B cell (primary cell): Measurements from ENCODE around the gene NPPB. TPM values are rescaled to one million over a fixed set of nuclear protein-coding genes. Genes with fewer than 3 reads are reported as not detected.

Experiments used
- ATAC-seq: fragments of 200-7000 bp; cut with Tn5 transposase; one replicate; pipeline ENCODE4 v1.10.0; 2021; ENCODE audit warnings: low read depth, mild to moderate bottlenecking, moderate number of reproducible peaks, moderate library complexity
- CTCF ChIA-PET: fragments of 350-600 bp; sonication (Branson Sonifier 250); formaldehyde crosslinking; loops from one replicate; lab custom pipeline; 2021; ENCODE audit warnings: antibody characterized with exemption, inconsistent platforms; lab: Charles Lee
- POLR2A ChIA-PET: fragments of 350-600 bp; sonication (Branson Sonifier 250); formaldehyde crosslinking; loops from one replicate; lab custom pipeline; 2021; ENCODE audit warnings: antibody characterized with exemption; lab: Charles Lee
- DNase-seq: peaks from one replicate; pipeline ENCODE4 v3.0.0; 2013
- H2AFZ ChIP-seq: 2 replicates; pipeline ENCODE4 v1.6.1; 2012; ENCODE audit warnings: mild to moderate bottlenecking, low read depth, low read length; ENCODE audit not compliant: insufficient read depth, poor library complexity, severe bottlenecking
- H3K27ac ChIP-seq, 2 donors: 1 replicate in 1 of 2; 2 replicates in 1 of 2; pipeline ENCODE4 v1.5.1; 2012 to 2013; ENCODE audit warnings: low read length in 2 of 2, mild to moderate bottlenecking in 2 of 2, moderate library complexity in 1 of 2
- H3K27me3 ChIP-seq, 4 experiments: fragments of 200-600 bp in 1 of 4; sonication (generic) in 1 of 4; replicated peaks in 1 of 4; 1 replicate in 2 of 4; 2 replicates in 2 of 4; pipeline versions ENCODE4 v1.6.1 to v1.7.0; 2013 to 2016; ENCODE audit warnings: low read length in 3 of 4, mild to moderate bottlenecking in 2 of 4, mixed read lengths in 1 of 4, moderate library complexity in 1 of 4; ENCODE audit not compliant: insufficient read depth in 4 of 4, control insufficient read depth in 3 of 4; ENCODE audit errors: control extremely low read depth in 1 of 4
- H3K36me3 ChIP-seq, 2 experiments: replicated peaks in 1 of 2; 1 replicate in 1 of 2; 2 replicates in 1 of 2; pipeline versions ENCODE4 v1.6.1 to v1.7.1; 2013; ENCODE audit warnings: low read length in 1 of 2; ENCODE audit not compliant: insufficient read depth in 2 of 2, control insufficient read depth in 1 of 2; ENCODE audit errors: control extremely low read depth in 1 of 2, extremely low read depth in 1 of 2
- H3K4me1 ChIP-seq, 2 donors: fragments of 200-600 bp in 1 of 2; sonication (generic) in 1 of 2; 1 replicate in 1 of 2; 2 replicates in 1 of 2; pipeline versions ENCODE4 v1.5.1 to v1.6.1; 2013 to 2017; ENCODE audit warnings: low read length in 2 of 2; ENCODE audit not compliant: control insufficient read depth in 2 of 2, insufficient read depth in 2 of 2
- H3K4me2 ChIP-seq: replicated peaks from 2 replicates; pipeline ENCODE3; 2012; ENCODE audit warnings: mild to moderate bottlenecking, low read depth, low read length; ENCODE audit not compliant: poor library complexity, severe bottlenecking
- H3K4me3 ChIP-seq, 5 experiments: fragments of 200-600 bp in 1 of 5; sonication (generic) in 1 of 5; 1 replicate in 3 of 5; 2 replicates in 2 of 5; pipeline versions ENCODE4 v1.5.1 to v1.7.0; 2011 to 2016; ENCODE audit warnings: low read length in 4 of 5, mild to moderate bottlenecking in 4 of 5, low read depth in 2 of 5, control low read depth in 1 of 5, moderate library complexity in 1 of 5; ENCODE audit not compliant: insufficient read depth in 1 of 5; ENCODE audit errors: control extremely low read depth in 1 of 5, extremely low read depth in 1 of 5
- H3K79me2 ChIP-seq: fragments of 200-600 bp; sonication (generic); one replicate; pipeline ENCODE4 v1.6.0; 2016; ENCODE audit warnings: low read length; ENCODE audit not compliant: control insufficient read depth, insufficient read depth
- H3K9ac ChIP-seq: fragments of 200-600 bp; sonication (generic); 2 replicates; pipeline ENCODE4 v1.6.1; 2017; ENCODE audit warnings: mild to moderate bottlenecking, low read length, moderate library complexity
- H3K9me3 ChIP-seq, 3 donors: one replicate each; pipeline versions ENCODE4 v1.6.1 to v1.7.1; 2013; ENCODE audit warnings: low read length in 2 of 3; ENCODE audit not compliant: control insufficient read depth in 2 of 3, insufficient read depth in 1 of 3; ENCODE audit errors: control extremely low read depth in 1 of 3
- H4K20me1 ChIP-seq: 2 replicates; pipeline ENCODE4 v1.6.0; 2012; ENCODE audit warnings: mild to moderate bottlenecking, low read length; ENCODE audit not compliant: insufficient read depth, control insufficient read depth, poor library complexity, severe bottlenecking
- H3K27ac Mint-ChIP-seq: one replicate; pipeline ENCODE4 v1.8.0; 2021; ENCODE audit warnings: mixed read lengths
- H3K27me3 Mint-ChIP-seq: one replicate; pipeline ENCODE4 v1.8.0; 2021; ENCODE audit warnings: mixed read lengths
- H3K4me1 Mint-ChIP-seq: one replicate; pipeline ENCODE4 v1.8.0; 2021; ENCODE audit warnings: mixed read lengths
- H3K4me3 Mint-ChIP-seq: one replicate; pipeline ENCODE4 v1.8.0; 2021; ENCODE audit warnings: mixed read lengths
- H3K9me3 Mint-ChIP-seq: one replicate; pipeline ENCODE4 v1.8.0; 2022; ENCODE audit warnings: mixed read lengths; ENCODE audit not compliant: insufficient read depth
- CTCF ChIP-seq: fragments of 200-600 bp; IDR thresholded peaks from one replicate; pipeline ENCODE4 v1.8.0; 2022; ENCODE audit warnings: antibody characterized with exemption, mild to moderate bottlenecking
- EZH2 ChIP-seq: IDR thresholded peaks from 2 replicates; pipeline ENCODE4 v1.6.1; 2012; ENCODE audit warnings: borderline replicate concordance, low read depth, mild to moderate bottlenecking, moderate library complexity, low read length; ENCODE audit not compliant: insufficient read depth, poor library complexity, severe bottlenecking
- WGBS: methylation state at CpG from one replicate; pipeline ENCODE4 v1.1.5; 2013; ENCODE audit warnings: missing lambda C conversion rate; ENCODE audit not compliant: insufficient coverage; 5-methylcytosine and 5-hydroxymethylcytosine counted together
- intact Hi-C: fragments of 100-400 bp; cut with micrococcal nuclease; formaldehyde crosslinking; loops from one replicate; pipeline ENCODE4 v1.10.0; 2022
- polyA plus RNA-seq: library from polyadenylated mRNA; depleted of rRNA; stranded (reverse); fragments of >200 nt; gene quantifications from 2 replicates; pipeline ENCODE4 v1.2.3, GENCODE V29; 2012
- total RNA-seq, 2 donors: library from RNA; stranded (reverse); fragments of 120-200 nt in 1 of 2; gene quantifications; 1 replicate in 1 of 2; 2 replicates in 1 of 2; pipeline versions ENCODE4 v1.2.3 to v1.2.4, GENCODE V29; 2013 to 2022

NPPB gene
- total and polyA plus RNA-seq, 2 donors (not counting 1 experiment from before 2014, with no cell fraction given), result not detected

GRCh38 chr1:11869650-11870207 lies 11.0 kb upstream of the NPPB start:
- no peaks in the 10 kb centered on the region for H3K36me3 ChIP-seq
- H3K27ac ChIP-seq, result no peak overlapping the region
- no peak overlapping the region for H3K4me3 ChIP-seq
- Mint-ChIP-seq H3K9me3 (no peaks in the 10 kb centered on the region), H3K27me3 (peaks cover 8% of the 10 kb centered on the region), H3K4me1 (no peaks in the 10 kb centered on the region), H3K27ac (no peak overlapping the region), H3K4me3 (no peak overlapping the region)
- DNase-seq, result no peak
- H3K9me3 ChIP-seq, result no peaks in the 10 kb centered on the region
- ATAC-seq, result no peak
- peaks cover 0 to 9% (median 0%) of the 10 kb centered on the region in 4 experiments for H3K27me3 ChIP-seq
- intact Hi-C loops, result no loop called here
- no peak overlapping the region for H3K4me2 ChIP-seq
- no peak overlapping the region for H3K9ac ChIP-seq
- 81% methylated on average over 3 of the region's 5 CpGs for WGBS
- H4K20me1 ChIP-seq, result no peaks in the 10 kb centered on the region
- TF ChIP-seq EZH2, result no peak
- TF ChIP-seq CTCF, result no peak
- ChIA-PET POLR2A (no interaction called here), CTCF (interaction anchor here (1.0 to 1.1 kb wide), 2 partner anchors 24 to 32 kb away, joined by 3 read pairs; no protein-coding TSS in a partner anchor)
- H3K4me1 ChIP-seq, result no peaks in the 10 kb centered on the region
- no peaks in the 10 kb centered on the region for H3K79me2 ChIP-seq
- no peak overlapping the region for H2AFZ ChIP-seq

DNA sequence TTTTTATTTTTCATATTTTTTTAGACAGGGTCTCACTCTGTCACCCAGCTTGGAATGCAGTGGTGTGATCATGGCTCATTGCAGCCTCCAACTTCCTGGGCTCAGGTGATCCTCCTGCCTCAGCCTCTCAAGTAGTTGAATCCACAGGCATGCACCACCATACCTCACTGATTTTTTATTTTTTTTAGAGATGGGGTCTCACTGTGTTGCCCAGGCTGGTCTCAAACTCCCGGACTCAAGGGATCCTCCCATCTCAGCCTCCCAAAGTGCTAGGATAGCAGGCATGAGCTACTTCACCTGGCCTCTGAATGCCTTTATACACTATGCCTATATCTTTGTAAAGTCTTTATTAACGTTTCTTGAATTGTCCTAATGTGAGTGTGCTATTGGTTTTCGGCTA lies 10.4 kb upstream of the NPPB start:
- H3K27ac Mint-ChIP-seq, result no peak overlapping the region
- Histone ChIP-seq H2AFZ (no peak overlapping the region), H3K27me3 (peaks cover 0 to 5% (median 0%) of the 10 kb centered on the region in 4 experiments), H3K4me2 (no peak overlapping the region), H4K20me1 (no peaks in the 10 kb centered on the region), H3K27ac (no peak overlapping the region), H3K9ac (no peak overlapping the region), H3K9me3 (no peaks in the 10 kb centered on the region), H3K36me3 (no peaks in the 10 kb centered on the region), H3K79me2 (no peaks in the 10 kb centered on the region), H3K4me1 (no peaks in the 10 kb centered on the region), H3K4me3 (no peak overlapping the region)
- H3K4me1 Mint-ChIP-seq, result no peaks in the 10 kb centered on the region
- DNase-seq (no peak), ATAC-seq (no peak)
- no peak overlapping the region for H3K4me3 Mint-ChIP-seq
- intact Hi-C loops, result no loop called here
- POLR2A ChIA-PET, result interaction anchor here (0.6 kb wide), 1 partner anchor 83 kb away, joined by 3 read pairs; no protein-coding TSS in a partner anchor
- WGBS, result 90% methylated on average over 2 of the region's 3 CpGs
- peaks cover 7% of the 10 kb centered on the region for H3K27me3 Mint-ChIP-seq
- TF ChIP-seq CTCF (no peak), EZH2 (no peak)
- CTCF ChIA-PET, result interaction anchor here (1.1 kb wide), 1 partner anchor 24 kb away, joined by 3 read pairs; no protein-coding TSS in a partner anchor
- no peaks in the 10 kb centered on the region for H3K9me3 Mint-ChIP-seq
